ENCODE results near the gene WDR27.

Gene WDR27

GRCh38 chr6:169424149-169424804 is 277.6 kb downstream of the WDR27 start:
- DNase-seq: no peak

GRCh38 chr6:169421586-169422264 is 280.1 kb downstream of the WDR27 start:
- no peak for DNase-seq

- no peak for DNase-seq
Observed at GRCh38 chr6:169420912-169421543, 280.8 kb downstream of the WDR27 start.

- DNase-seq: no peak
Observed at GRCh38 chr6:169417101-169417500, 284.7 kb downstream of the WDR27 start.

- DNase-seq: no peak
Observed at GRCh38 chr6:169416249-169416648, 285.6 kb downstream of the WDR27 start.

GRCh38 chr6:169415179-169415578 is 286.6 kb downstream of the WDR27 start:
- DNase-seq: no peak

GRCh38 chr6:169411722-169412121 is 290.1 kb downstream of the WDR27 start:
- no peak for DNase-seq

DNA sequence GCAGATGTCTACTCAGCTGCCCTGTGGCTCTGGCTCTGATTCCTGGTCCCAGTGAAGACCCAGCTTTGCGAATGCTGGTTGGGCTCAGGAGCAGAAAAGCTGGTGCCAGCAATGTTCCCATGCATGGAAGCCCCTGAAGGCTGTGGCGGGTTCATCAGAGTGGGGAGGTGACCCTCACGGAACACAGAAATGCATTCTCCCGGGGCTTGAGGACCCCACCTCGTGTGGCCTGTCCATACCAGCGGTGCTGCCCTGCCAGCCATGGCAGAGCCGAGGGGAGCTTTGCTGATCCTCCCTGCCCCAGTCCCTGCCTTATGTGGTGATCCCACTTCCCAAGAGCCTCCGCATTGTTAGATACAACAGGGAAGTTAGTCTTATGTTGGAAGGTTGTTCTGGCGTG is 290.5 kb downstream of the WDR27 start:
- no peak for DNase-seq

DNA sequence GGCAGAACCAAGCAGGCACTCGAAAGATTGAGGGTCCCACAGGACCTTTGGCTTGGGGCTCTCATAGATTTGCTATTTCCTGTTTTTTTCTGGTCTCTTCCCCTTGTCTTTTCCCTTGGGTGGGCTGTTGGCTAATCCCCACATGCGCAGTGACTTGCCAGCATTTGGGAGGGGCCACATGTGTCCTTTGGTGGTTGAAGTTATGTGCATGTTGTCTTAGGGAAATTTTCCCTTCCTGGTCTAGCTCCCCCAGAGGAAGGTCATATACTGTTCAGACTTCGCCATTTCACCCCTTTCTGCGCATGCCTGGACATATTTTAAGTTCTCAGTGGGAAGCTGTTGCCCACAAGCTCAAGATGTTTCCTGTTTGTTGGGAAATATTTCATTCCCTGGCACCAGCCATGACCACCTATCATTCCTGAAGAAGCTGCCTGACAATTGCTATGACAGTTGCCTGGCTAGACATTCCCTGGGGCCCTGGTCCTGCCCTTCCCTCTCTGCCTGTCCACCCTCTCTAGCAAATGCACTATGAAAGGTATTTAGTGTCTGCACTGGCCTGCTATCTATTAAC is 292.0 kb downstream of the WDR27 start:
- DNase-seq: no peak

DNA sequence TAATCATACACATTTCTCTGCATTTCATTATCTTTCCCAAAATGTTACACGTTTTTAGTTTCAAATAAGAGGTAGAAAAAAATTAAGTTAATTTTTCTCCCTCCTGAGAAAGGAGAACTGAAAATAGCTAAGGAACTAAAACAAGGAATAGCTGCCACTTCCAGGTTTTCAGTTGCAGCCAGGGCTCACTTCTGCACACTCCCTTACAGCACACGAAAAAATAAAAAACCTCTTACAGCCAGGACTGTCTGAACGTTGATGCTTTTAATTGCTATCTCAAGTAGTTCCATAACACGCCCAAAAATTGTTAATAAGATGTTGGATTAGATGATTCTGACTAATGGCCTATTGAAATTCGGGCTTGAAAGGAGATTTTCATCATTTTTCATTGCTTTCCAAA is 294.5 kb downstream of the WDR27 start:
- no peak for DNase-seq

All from DMS 273 treated with DMSO at 0.1 percent for 48 hours (cell line).